HCT116 (cell line): ENCODE data around the gene SUPT16H.

Experiments
- CEBPB ChIP-seq: IDR thresholded peaks from 2 replicates; pipeline ENCODE4 v1.6.1; 2012; ENCODE audit warnings: low read depth
- CTCF ChIP-seq, 3 experiments: fragments of 200-600 bp in 1 of 3; sonication (generic) in 1 of 3; IDR thresholded peaks in 2 of 3; conservative IDR thresholded peaks in 1 of 3; 2 replicates each; pipeline ENCODE4 v1.5.1; 2012 to 2017; ENCODE audit warnings: low read depth in 2 of 3, low read length in 2 of 3, antibody characterized with exemption in 1 of 3, borderline replicate concordance in 1 of 3, control low read depth in 1 of 3, mild to moderate bottlenecking in 1 of 3, mixed read lengths in 1 of 3, mixed run types in 1 of 3, moderate library complexity in 1 of 3; ENCODE audit not compliant: insufficient read depth in 1 of 3
- EZH2phosphoT487 ChIP-seq: fragments of 200-600 bp; IDR thresholded peaks from 2 replicates; pipeline ENCODE4 v1.6.1; 2018; ENCODE audit warnings: antibody characterized with exemption, borderline replicate concordance
- POLR2A ChIP-seq: IDR thresholded peaks from 2 replicates; pipeline ENCODE4 v1.7.0; 2011; ENCODE audit warnings: borderline replicate concordance; ENCODE audit not compliant: insufficient read depth, insufficient read length; ENCODE audit errors: extremely low read depth
- SP1 ChIP-seq: IDR thresholded peaks from 2 replicates; pipeline ENCODE4 v1.6.1; 2012; ENCODE audit warnings: low read depth
- SRF ChIP-seq: IDR thresholded peaks from 2 replicates; pipeline ENCODE4 v1.6.1; 2012; ENCODE audit warnings: low read depth

- no peak for TF ChIP-seq CTCF (IDR thresholded peaks at IDR 0.05 in 2 of 3, conservative IDR thresholded peaks at IDR 0.05 in 1 of 3; ENCODE audit: borderline replicate concordance in 1 of 3, insufficient read depth in 1 of 3, low read depth in 2 of 3, low read length in 2 of 3)
- no peak for TF ChIP-seq SP1
- no peak for TF ChIP-seq CEBPB
- no peak for TF ChIP-seq POLR2A
- no peak for TF ChIP-seq SRF
- no peak for TF ChIP-seq EZH2phosphoT487
Observed at GRCh38 chr14:21346532-21347135, 37.2 kb downstream of the SUPT16H start.
